Measurements from ENCODE around the gene CTSW.

The CTSW gene

DNA sequence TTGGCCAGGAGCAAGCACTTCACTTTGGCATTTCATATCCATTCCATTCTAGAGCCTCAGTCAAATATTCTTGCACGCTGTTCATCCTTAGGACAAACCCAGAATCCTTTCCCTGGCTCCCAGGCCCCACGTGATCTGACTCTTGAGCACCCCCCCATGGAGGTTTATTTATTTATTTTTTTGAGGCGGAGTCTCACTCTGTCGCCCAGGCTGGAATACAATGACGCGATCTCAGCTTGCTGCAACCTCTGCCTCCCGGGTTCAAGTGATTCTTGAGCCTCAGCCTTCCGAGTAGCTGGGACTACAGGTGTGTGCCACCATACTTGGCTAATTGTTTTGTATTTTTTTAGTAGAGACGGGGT, 52.9 kb downstream of the CTSW start:
- no peak for DNase-seq
